ENCODE measurements around the gene VMAC.

Gene VMAC

DNA sequence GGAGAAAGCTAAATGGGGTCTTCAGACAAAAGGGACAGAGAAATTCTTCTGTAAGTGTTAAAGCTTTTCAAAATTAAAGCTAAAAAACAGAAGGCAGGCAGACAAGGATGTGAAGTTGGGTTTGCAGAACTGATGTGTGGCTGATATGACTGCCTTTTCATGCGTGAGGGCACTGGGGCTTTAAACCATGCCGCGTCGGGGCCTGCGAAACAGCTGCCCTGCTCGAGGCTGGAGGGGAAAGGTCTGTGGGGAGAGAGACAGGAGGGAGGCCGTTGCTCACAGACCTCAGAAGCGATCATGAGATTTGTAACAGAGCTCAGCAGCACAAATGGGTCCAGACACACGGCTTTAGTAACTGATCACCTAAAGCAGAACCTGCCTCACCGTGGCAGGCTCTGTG lies 32.9 kb downstream of the VMAC start:
- Histone ChIP-seq H3K36me3 (ENCODE audit: control insufficient read depth, insufficient read depth, low read length) (peaks cover 36% of the 10 kb centered on the region), H3K27me3 (replicated peaks; ENCODE audit: control insufficient read depth, insufficient read depth, low read length) (no peaks in the 10 kb centered on the region), H3K4me3 (replicated peaks; ENCODE audit: low read depth, low read length) (no peak overlapping the region)
- DNase-seq (ENCODE audit: extremely low read depth, insufficient read length), result no peak
- TF ChIP-seq, protein P1, sequence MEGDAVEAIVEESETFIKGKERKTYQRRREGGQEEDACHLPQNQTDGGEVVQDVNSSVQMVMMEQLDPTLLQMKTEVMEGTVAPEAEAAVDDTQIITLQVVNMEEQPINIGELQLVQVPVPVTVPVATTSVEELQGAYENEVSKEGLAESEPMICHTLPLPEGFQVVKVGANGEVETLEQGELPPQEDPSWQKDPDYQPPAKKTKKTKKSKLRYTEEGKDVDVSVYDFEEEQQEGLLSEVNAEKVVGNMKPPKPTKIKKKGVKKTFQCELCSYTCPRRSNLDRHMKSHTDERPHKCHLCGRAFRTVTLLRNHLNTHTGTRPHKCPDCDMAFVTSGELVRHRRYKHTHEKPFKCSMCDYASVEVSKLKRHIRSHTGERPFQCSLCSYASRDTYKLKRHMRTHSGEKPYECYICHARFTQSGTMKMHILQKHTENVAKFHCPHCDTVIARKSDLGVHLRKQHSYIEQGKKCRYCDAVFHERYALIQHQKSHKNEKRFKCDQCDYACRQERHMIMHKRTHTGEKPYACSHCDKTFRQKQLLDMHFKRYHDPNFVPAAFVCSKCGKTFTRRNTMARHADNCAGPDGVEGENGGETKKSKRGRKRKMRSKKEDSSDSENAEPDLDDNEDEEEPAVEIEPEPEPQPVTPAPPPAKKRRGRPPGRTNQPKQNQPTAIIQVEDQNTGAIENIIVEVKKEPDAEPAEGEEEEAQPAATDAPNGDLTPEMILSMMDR (IDR thresholded peaks at IDR 0.05; ENCODE audit: insufficient read depth, low read length, poor library complexity, severe bottlenecking), result no peak

DNA sequence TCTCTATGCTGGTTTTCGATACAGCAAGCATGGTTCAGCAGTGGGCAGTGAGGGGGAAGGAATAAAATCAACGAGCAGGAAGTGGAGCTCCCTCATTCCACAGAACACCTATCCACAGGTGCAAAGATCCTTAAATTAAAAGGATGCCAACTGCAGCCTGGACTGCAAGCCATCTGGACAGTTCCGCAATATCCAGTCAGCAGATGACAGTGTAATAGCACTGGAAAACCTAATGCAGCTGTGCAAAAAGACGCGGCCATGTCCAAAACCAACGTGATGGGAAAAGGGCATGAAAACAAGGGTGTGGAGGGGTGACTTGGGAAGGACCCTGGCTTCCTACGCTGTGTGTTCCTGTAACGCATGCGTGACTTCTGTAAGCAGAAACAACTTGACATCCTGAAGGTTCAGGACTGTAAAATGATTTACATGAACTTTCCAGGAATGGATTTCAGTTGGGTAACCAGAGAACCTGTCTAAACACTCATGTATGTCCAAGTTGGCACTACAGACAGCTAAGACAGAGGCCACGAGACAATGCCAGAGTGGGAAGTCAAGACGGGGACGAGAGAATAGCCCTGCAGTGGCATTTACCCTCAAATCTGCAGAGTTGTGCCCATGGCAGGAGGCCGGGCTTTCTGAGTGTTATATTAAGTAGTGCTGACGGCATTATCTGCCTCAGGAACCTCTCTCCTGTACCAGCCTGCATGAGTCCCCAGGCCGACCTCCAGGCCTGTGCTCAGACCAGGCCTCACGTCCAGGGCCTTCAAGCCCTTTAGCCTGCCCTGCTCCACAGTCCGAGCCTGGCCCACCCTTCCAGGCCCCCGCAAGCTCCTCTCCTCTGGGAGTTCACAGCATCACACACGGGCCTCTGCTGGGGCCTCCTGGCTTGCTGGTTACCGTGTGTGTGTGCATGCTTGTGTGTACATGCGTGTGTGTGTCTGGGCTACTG lies 35.9 kb downstream of the VMAC start:
- Histone ChIP-seq H3K4me3 (replicated peaks; ENCODE audit: low read depth, low read length) (no peak overlapping the region), H3K27me3 (replicated peaks; ENCODE audit: control insufficient read depth, insufficient read depth, low read length) (no peaks in the 10 kb centered on the region), H3K36me3 (ENCODE audit: control insufficient read depth, insufficient read depth, low read length) (peaks cover 31% of the 10 kb centered on the region)
- TF ChIP-seq, protein P1 (IDR thresholded peaks at IDR 0.05; ENCODE audit: insufficient read depth, low read length, poor library complexity, severe bottlenecking), result no peak
- no peak for DNase-seq (ENCODE audit: extremely low read depth, insufficient read length)

DNA sequence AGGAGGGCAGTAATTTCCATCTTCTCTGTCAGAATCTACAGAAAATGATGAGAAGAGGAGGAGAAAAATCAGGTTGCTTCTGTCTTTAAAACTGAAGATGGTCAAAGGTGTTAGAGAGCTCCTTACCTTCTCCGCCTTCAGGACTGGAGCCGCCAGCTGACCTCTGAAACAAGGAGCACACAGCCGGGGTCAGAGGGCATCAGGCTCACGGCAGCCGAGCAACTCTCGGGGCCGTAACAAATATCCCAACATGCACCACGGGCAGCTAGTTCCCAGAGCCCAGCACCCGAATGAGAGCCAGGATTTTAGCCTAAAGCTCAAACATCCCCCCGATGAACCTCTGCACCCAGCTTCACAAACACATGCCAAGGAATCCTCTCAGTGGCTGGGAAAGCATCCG lies 37.0 kb downstream of the VMAC start:
- Histone ChIP-seq H3K36me3 (ENCODE audit: control insufficient read depth, insufficient read depth, low read length) (peaks cover 30% of the 10 kb centered on the region), H3K4me3 (replicated peaks; ENCODE audit: low read depth, low read length) (no peak overlapping the region), H3K27me3 (replicated peaks; ENCODE audit: control insufficient read depth, insufficient read depth, low read length) (no peaks in the 10 kb centered on the region)
- TF ChIP-seq, protein P1 (IDR thresholded peaks at IDR 0.05; ENCODE audit: insufficient read depth, low read length, poor library complexity, severe bottlenecking), result no peak
- DNase-seq (ENCODE audit: extremely low read depth, insufficient read length), result no peak

- Histone ChIP-seq H3K27me3 (replicated peaks; ENCODE audit: control insufficient read depth, insufficient read depth, low read length) (no peaks in the 10 kb centered on the region), H3K36me3 (ENCODE audit: control insufficient read depth, insufficient read depth, low read length) (peaks cover 21% of the 10 kb centered on the region), H3K4me3 (replicated peaks; ENCODE audit: low read depth, low read length) (no peak overlapping the region)
- DNase-seq (ENCODE audit: extremely low read depth, insufficient read length), result no peak
- TF ChIP-seq, protein P1 (IDR thresholded peaks at IDR 0.05; ENCODE audit: insufficient read depth, low read length, poor library complexity, severe bottlenecking), result no peak
Measured at GRCh38 chr19:5943045-5943444, 38.4 kb downstream of the VMAC start.

- Histone ChIP-seq H3K27me3 (replicated peaks; ENCODE audit: control insufficient read depth, insufficient read depth, low read length) (no peaks in the 10 kb centered on the region), H3K36me3 (ENCODE audit: control insufficient read depth, insufficient read depth, low read length) (peaks cover 23% of the 10 kb centered on the region), H3K4me3 (replicated peaks; ENCODE audit: low read depth, low read length) (no peak overlapping the region)
- no peak for DNase-seq (ENCODE audit: extremely low read depth, insufficient read length)
- TF ChIP-seq, protein P1 (IDR thresholded peaks at IDR 0.05; ENCODE audit: insufficient read depth, low read length, poor library complexity, severe bottlenecking), result no peak
Measured at GRCh38 chr19:5943623-5944022, 39.0 kb downstream of the VMAC start.
